Right ventricle myocardium superior (tissue), 1 donor: ENCODE results near the gene TNNT2. TPM values are rescaled to one million over a fixed set of nuclear protein-coding genes. Genes with fewer than 3 reads are reported as not detected.

Experiments used
- ATAC-seq: fragments of 200-7000 bp; cut with Tn5 transposase; one replicate; pipeline ENCODE4 v1.9.1; 2020; ENCODE audit warnings: mild to moderate bottlenecking; ENCODE audit not compliant: poor library complexity
- DNase-seq: peaks from one replicate; pipeline ENCODE4 v3.0.0-alpha.2; 2020
- intact Hi-C: fragments of 100-400 bp; cut with DNase I; formaldehyde crosslinking; loops from one replicate; pipeline ENCODE4 v1.11.2; 2022
- total RNA-seq: library from RNA; stranded (reverse); fragmentation: NEBNext Ultra II Directional; extraction: Animal tissue kit (Norgen Biotek cat#: 25700); gene quantifications from one replicate; pipeline ENCODE4 v1.2.1, GENCODE V29; 2021
- donor health status: DM: no; HTN: yes; CAD: no; lungs with severe emphysema.

The TNNT2 gene
- total RNA-seq, 1 donor from 2014 or later = 9,128 TPM

- DNase-seq (no peak), ATAC-seq (no peak)
- intact Hi-C loops = loop anchor here (2.0 to 5.0 kb wide), 2 partner anchors 61 to 90 kb away; no protein-coding TSS in a partner anchor
These were observed 29.8 kb downstream of the TNNT2 start for GRCh38 chr1:201347498-201348210.

GRCh38 chr1:201346987-201347386, 30.5 kb downstream of the TNNT2 start:
- intact Hi-C loops = loop anchor here (5.0 kb wide), 1 partner anchor 90 kb away; no protein-coding TSS in a partner anchor
- DNase-seq (no peak), ATAC-seq (no peak)

- peak; percentile 68 for ATAC-seq
- peak; percentile 37 for DNase-seq
- intact Hi-C loops = loop anchor here (5.0 kb wide), 1 partner anchor 89 kb away; no protein-coding TSS in a partner anchor
These were observed 31.0 kb downstream of the TNNT2 start for GRCh38 chr1:201346337-201346939.

GRCh38 chr1:201345081-201345355, 32.5 kb downstream of the TNNT2 start:
- intact Hi-C loops = loop anchor here (5.0 kb wide), 1 partner anchor 88 kb away; no protein-coding TSS in a partner anchor
- DNase-seq (peak; percentile 3), ATAC-seq (no peak)

GRCh38 chr1:201344206-201345080, 33.0 kb downstream of the TNNT2 start:
- ATAC-seq = no peak
- peak; percentile 10 for DNase-seq
- intact Hi-C loops = loop anchor here (5.0 kb wide), 1 partner anchor 87 kb away; no protein-coding TSS in a partner anchor

- intact Hi-C loops = no loop called here
- DNase-seq = no peak
- no peak for ATAC-seq
These were observed 36.1 kb downstream of the TNNT2 start for GRCh38 chr1:201341377-201341776.

- DNase-seq (no peak), ATAC-seq (no peak)
- intact Hi-C loops = no loop called here
These were observed 40.6 kb downstream of the TNNT2 start for GRCh38 chr1:201336711-201337450.

GRCh38 chr1:201335901-201336300, 41.6 kb downstream of the TNNT2 start:
- DNase-seq (no peak), ATAC-seq (no peak)
- intact Hi-C loops = no loop called here

- intact Hi-C loops = no loop called here
- no peak for ATAC-seq
- no peak for DNase-seq
These were observed 42.2 kb downstream of the TNNT2 start for GRCh38 chr1:201335174-201335870.

GRCh38 chr1:201334325-201335173, 42.9 kb downstream of the TNNT2 start:
- ATAC-seq (no peak), DNase-seq (no peak)
- intact Hi-C loops = no loop called here

GRCh38 chr1:201332616-201333335, 44.7 kb downstream of the TNNT2 start:
- intact Hi-C loops = no loop called here
- DNase-seq (no peak), ATAC-seq (no peak)

- ATAC-seq = no peak
- DNase-seq = no peak
- intact Hi-C loops = no loop called here
These were observed 45.5 kb downstream of the TNNT2 start for GRCh38 chr1:201332021-201332420.

GRCh38 chr1:201331166-201331565, 46.3 kb downstream of the TNNT2 start:
- no peak for ATAC-seq

GRCh38 chr1:201330541-201330940, 46.9 kb downstream of the TNNT2 start:
- ATAC-seq (no peak), DNase-seq (no peak)
- intact Hi-C loops = no loop called here

More at GRCh38 chr1:201331166-201331565, 46.3 kb downstream of the TNNT2 start:
- DNase-seq = no peak
- intact Hi-C loops = no loop called here

GRCh38 chr1:201329801-201330200, 47.7 kb downstream of the TNNT2 start:
- DNase-seq (no peak), ATAC-seq (peak; percentile 80)
- intact Hi-C loops = no loop called here

- peak; percentile 76 for ATAC-seq
- intact Hi-C loops = no loop called here
- no peak for DNase-seq
These were observed 48.2 kb downstream of the TNNT2 start for GRCh38 chr1:201329286-201329685.

GRCh38 chr1:201328576-201328975, 48.9 kb downstream of the TNNT2 start:
- DNase-seq (no peak), ATAC-seq (no peak)
- intact Hi-C loops = no loop called here
